GM23338 (cell line): ENCODE results near the gene OTC. TPM values are rescaled to one million over a fixed set of nuclear protein-coding genes. Genes with fewer than 3 reads are reported as not detected.

Experiments
- ATAC-seq: fragments of 200-7000 bp; cut with Tn5 transposase; 3 replicates; pipeline ENCODE4 v1.9.1; 2020
- DNase-seq: peaks from one replicate; pipeline ENCODE4 v3.0.0-alpha.2; 2015; ENCODE audit warnings: low spot score
- H2AFZ ChIP-seq: fragments of 200-600 bp; sonication (generic); 2 replicates; pipeline ENCODE4 v1.8.0; 2016; ENCODE audit warnings: antibody characterized with exemption, mild to moderate bottlenecking, moderate library complexity
- H3F3A ChIP-seq: fragments of 200-600 bp; sonication (generic); replicated peaks from 2 replicates; pipeline ENCODE4 v1.8.0; 2017; ENCODE audit warnings: antibody characterized with exemption, mixed run types, low read depth
- H3K27ac ChIP-seq: fragments of 200-600 bp; sonication (generic); 2 replicates; pipeline ENCODE4 v1.6.1; 2016; ENCODE audit warnings: low read depth
- H3K27me3 ChIP-seq: fragments of 200-600 bp; sonication (generic); 2 replicates; pipeline ENCODE4 v1.8.0; 2016; ENCODE audit warnings: mild to moderate bottlenecking, mixed run types, moderate library complexity; ENCODE audit not compliant: insufficient read depth
- H3K36me3 ChIP-seq: fragments of 200-600 bp; sonication (generic); 2 replicates; pipeline ENCODE4 v1.8.0; 2016; ENCODE audit warnings: mild to moderate bottlenecking; ENCODE audit not compliant: insufficient read depth
- H3K4me1 ChIP-seq: fragments of 200-600 bp; sonication (generic); 2 replicates; pipeline ENCODE4 v1.8.0; 2016; ENCODE audit warnings: mild to moderate bottlenecking, moderate library complexity; ENCODE audit not compliant: insufficient read depth
- H3K4me2 ChIP-seq: fragments of 200-600 bp; sonication (generic); 2 replicates; pipeline ENCODE4 v1.7.1; 2017; ENCODE audit warnings: mixed run types
- H3K4me3 ChIP-seq: fragments of 200-600 bp; sonication (generic); 2 replicates; pipeline ENCODE4 v1.6.1; 2016; ENCODE audit warnings: mixed run types
- H3K79me2 ChIP-seq: fragments of 200-600 bp; sonication (generic); replicated peaks from 2 replicates; pipeline ENCODE4 v1.8.0; 2017; ENCODE audit warnings: mild to moderate bottlenecking; ENCODE audit not compliant: insufficient read depth
- H3K9me2 ChIP-seq: fragments of 200-600 bp; sonication (generic); 2 replicates; pipeline ENCODE4 v1.8.0; 2017; ENCODE audit not compliant: insufficient read depth
- H4K20me1 ChIP-seq: fragments of 200-600 bp; sonication (generic); replicated peaks from 2 replicates; pipeline ENCODE4 v1.8.0; 2017; ENCODE audit warnings: mild to moderate bottlenecking; ENCODE audit not compliant: insufficient read depth
- H3K27ac Mint-ChIP-seq: 2 replicates; pipeline ENCODE4 v1.8.0; 2020; ENCODE audit warnings: inconsistent platforms, mild to moderate bottlenecking, moderate library complexity, mixed read lengths
- H3K27me3 Mint-ChIP-seq: 3 replicates; pipeline ENCODE4 v1.8.0; 2022; ENCODE audit warnings: low read depth, mild to moderate bottlenecking, moderate library complexity, mixed read lengths, inconsistent platforms; ENCODE audit not compliant: insufficient read depth, poor library complexity
- H3K36me3 Mint-ChIP-seq: 3 replicates; pipeline ENCODE4 v1.8.0; 2021; ENCODE audit warnings: low read depth, mild to moderate bottlenecking, inconsistent platforms, moderate library complexity, mixed read lengths
- H3K4me1 Mint-ChIP-seq: 3 replicates; pipeline ENCODE4 v1.8.0; 2020; ENCODE audit warnings: mild to moderate bottlenecking, inconsistent platforms, mixed read lengths
- H3K4me3 Mint-ChIP-seq: 3 replicates; pipeline ENCODE4 v1.8.0; 2021; ENCODE audit warnings: moderate library complexity, mild to moderate bottlenecking, inconsistent platforms, mixed read lengths
- H3K9me3 Mint-ChIP-seq: 3 replicates; pipeline ENCODE4 v1.8.0; 2020; ENCODE audit warnings: moderate library complexity, mild to moderate bottlenecking, inconsistent platforms, mixed read lengths
- CREB1 ChIP-seq: fragments of 250-450 bp; sonication (Bioruptor Pico); IDR thresholded peaks from 2 replicates; pipeline ENCODE4 v1.5.0; 2020; ENCODE audit warnings: low read depth, mild to moderate bottlenecking, moderate library complexity
- CTCF ChIP-seq, 2 experiments: fragments of 200-600 bp in 1 of 2; sonication (generic) in 1 of 2; conservative IDR thresholded peaks; 2 replicates each; pipeline versions ENCODE4 v1.5.1 to v1.6.1; 2016 to 2017; ENCODE audit warnings: antibody characterized with exemption in 2 of 2, low read depth in 2 of 2, mild to moderate bottlenecking in 2 of 2, moderate library complexity in 1 of 2
- ETS1 ChIP-seq: IDR thresholded peaks from 2 replicates; pipeline ENCODE4 v1.6.1; 2016; ENCODE audit warnings: antibody characterized with exemption
- EZH2 ChIP-seq: fragments of 200-600 bp; sonication (generic); IDR thresholded peaks from one replicate; pipeline ENCODE4 v1.8.0; 2017; ENCODE audit warnings: antibody characterized with exemption, mild to moderate bottlenecking, low read depth; ENCODE audit not compliant: unreplicated experiment
- JUNB ChIP-seq: IDR thresholded peaks from one replicate; pipeline ENCODE4 v1.6.1; 2016; ENCODE audit warnings: antibody characterized with exemption; ENCODE audit not compliant: unreplicated experiment
- NANOG ChIP-seq: IDR thresholded peaks from 2 replicates; pipeline ENCODE4 v1.6.1; 2016; ENCODE audit warnings: antibody characterized with exemption, borderline replicate concordance
- POLR2AphosphoS5 ChIP-seq: IDR thresholded peaks from 2 replicates; pipeline ENCODE4 v1.6.1; 2016; ENCODE audit warnings: antibody characterized with exemption, low read depth
- REST ChIP-seq: IDR thresholded peaks from one replicate; pipeline ENCODE4 v1.6.1; 2018; ENCODE audit warnings: antibody characterized with exemption; ENCODE audit not compliant: unreplicated experiment
- polyA plus RNA-seq: library from polyadenylated mRNA; unstranded; fragments of >200 nt; fragmentation: Nextera tagmentation; extraction: Ambion mirVana; gene quantifications from 2 replicates; pipeline ENCODE4 v1.2.1, GENCODE V29; 2016
- total RNA-seq: library from RNA; depleted of rRNA; stranded (reverse); fragments of >200 nt; shearing (Covaris generic); gene quantifications from 2 replicates; pipeline ENCODE4 v1.2.3, GENCODE V29; 2014

Gene OTC
- total and polyA plus RNA-seq, 2 experiments from 2014 or later, result not detected

GRCh38 chrX:38356401-38356800, 4.0 kb downstream of the OTC start:
- no peaks in the 10 kb centered on the region for H3K27me3 ChIP-seq
- H4K20me1 ChIP-seq, result no peaks in the 10 kb centered on the region
- Mint-ChIP-seq H3K36me3 (no peaks in the 10 kb centered on the region), H3K27ac (no peak overlapping the region), H3K27me3 (no peaks in the 10 kb centered on the region), H3K4me3 (no peak overlapping the region), H3K9me3 (no peaks in the 10 kb centered on the region), H3K4me1 (no peaks in the 10 kb centered on the region)
- no peak for TF ChIP-seq CREB1 (CRISPR knock-in tag)
- TF ChIP-seq POLR2AphosphoS5, result no peak
- no peak for TF ChIP-seq NANOG
- no peak for TF ChIP-seq CTCF (conservative IDR thresholded peaks at IDR 0.05; ENCODE audit: low read depth in 2 of 2)
- no peak for TF ChIP-seq JUNB
- no peak for TF ChIP-seq REST
- TF ChIP-seq ETS1, result no peak
- no peak for TF ChIP-seq EZH2
- DNase-seq (no peak), ATAC-seq (no peak)
- H3K36me3 ChIP-seq, result no peaks in the 10 kb centered on the region
- no peak overlapping the region for H3K4me2 ChIP-seq
- H3K4me1 ChIP-seq, result no peaks in the 10 kb centered on the region
- no peaks in the 10 kb centered on the region for H3F3A ChIP-seq
- no peaks in the 10 kb centered on the region for H3K9me2 ChIP-seq
- no peak overlapping the region for H2AFZ ChIP-seq
- H3K79me2 ChIP-seq, result no peaks in the 10 kb centered on the region
- H3K27ac ChIP-seq, result no peak overlapping the region
- no peak overlapping the region for H3K4me3 ChIP-seq
